Measurements from ENCODE around the gene MTHFD1L. TPM values are rescaled to one million over a fixed set of nuclear protein-coding genes. Genes with fewer than 3 reads are reported as not detected.

The MTHFD1L gene
- total RNA-seq, 4 donors from 2014 or later, result 2.4 to 19.2 (median 8.0) TPM

GRCh38 chr6:151026041-151026663 lies 160.7 kb downstream of the MTHFD1L start:
- Histone ChIP-seq H3K4me3 (no peak overlapping the region), H3K36me3 (no peaks in the 10 kb centered on the region), H3K27ac (no peak overlapping the region), H3K27me3 (no peaks in the 10 kb centered on the region), H3K9me3 (no peaks in the 10 kb centered on the region), H3K4me1 (peaks cover 0 to 16% (median 0%) of the 10 kb centered on the region in 3 donors)
- WGBS, 2 donors, result 76 to 89% methylated on average over 4 of the region's 4 CpGs
- DNase-seq, result no peak
- intact Hi-C loops (cut with DNase I), result no loop called here
- no peak for TF ChIP-seq CTCF (IDR thresholded peaks at IDR 0.05)
- TF ChIP-seq POLR2A (IDR thresholded peaks at IDR 0.05), result no peak

- H3K4me3 ChIP-seq, result no peak overlapping the region
- no peaks in the 10 kb centered on the region for H3K9me3 ChIP-seq
- no peak for DNase-seq
- WGBS, 2 donors, result 67 to 80% methylated on average over 1 of the region's 1 CpG
- intact Hi-C loops (cut with DNase I), result no loop called here
- TF ChIP-seq POLR2A (IDR thresholded peaks at IDR 0.05) (no peak), CTCF (IDR thresholded peaks at IDR 0.05) (no peak)
- peaks cover 0 to 8% (median 0%) of the 10 kb centered on the region in 3 donors for H3K4me1 ChIP-seq
- H3K27ac ChIP-seq, result no peak overlapping the region
- H3K27me3 ChIP-seq, result no peaks in the 10 kb centered on the region
- no peaks in the 10 kb centered on the region for H3K36me3 ChIP-seq
Measured at GRCh38 chr6:151027295-151027747, 161.8 kb downstream of the MTHFD1L start.

GRCh38 chr6:151027936-151028838 lies 162.7 kb downstream of the MTHFD1L start:
- Histone ChIP-seq H3K4me1 (peaks cover 0 to 5% (median 0%) of the 10 kb centered on the region in 3 donors), H3K4me3 (no peak overlapping the region), H3K27ac (no peak overlapping the region), H3K36me3 (no peaks in the 10 kb centered on the region), H3K9me3 (no peaks in the 10 kb centered on the region), H3K27me3 (no peaks in the 10 kb centered on the region)
- intact Hi-C loops (cut with DNase I), result no loop called here
- no peak for DNase-seq
- TF ChIP-seq CTCF (IDR thresholded peaks at IDR 0.05), result no peak
- TF ChIP-seq POLR2A (IDR thresholded peaks at IDR 0.05), result no peak
- WGBS, 2 donors, result 86 to 88% methylated on average over 9 to 14 of the region's 15 CpGs

- 63 to 85% methylated on average over 5 of the region's 5 CpGs for whole genome bisulfite sequencing, 2 donors
- no peak overlapping the region for H3K4me3 ChIP-seq
- DNase-seq, result no peak
- TF ChIP-seq CTCF (IDR thresholded peaks at IDR 0.05), result no peak
- TF ChIP-seq POLR2A (IDR thresholded peaks at IDR 0.05), result no peak
- H3K27me3 ChIP-seq, result no peaks in the 10 kb centered on the region
- no peaks in the 10 kb centered on the region for H3K36me3 ChIP-seq
- H3K27ac ChIP-seq, result no peak overlapping the region
- peaks cover 0 to 5% (median 0%) of the 10 kb centered on the region in 3 donors for H3K4me1 ChIP-seq
- H3K9me3 ChIP-seq, result no peaks in the 10 kb centered on the region
- intact Hi-C loops (cut with DNase I), result no loop called here
Measured at GRCh38 chr6:151029970-151030369, 164.5 kb downstream of the MTHFD1L start.

- Histone ChIP-seq H3K9me3 (no peaks in the 10 kb centered on the region), H3K4me1 (peaks cover 0 to 22% (median 13%) of the 10 kb centered on the region in 3 donors), H3K4me3 (no peak overlapping the region), H3K36me3 (no peaks in the 10 kb centered on the region), H3K27ac (no peak overlapping the region), H3K27me3 (no peaks in the 10 kb centered on the region)
- TF ChIP-seq CTCF (IDR thresholded peaks at IDR 0.05) (no peak), POLR2A (IDR thresholded peaks at IDR 0.05) (no peak)
- no peak for DNase-seq
- WGBS, 2 donors, result 90 to 95% methylated on average over 3 of the region's 3 CpGs
- intact Hi-C loops (cut with DNase I), result no loop called here
Measured at GRCh38 chr6:151032034-151032433, 166.5 kb downstream of the MTHFD1L start.
